ENCODE results near the gene FOXP2.
A peak's percentile ranks its signal among the peaks of the same experiment; 100 is the strongest.
"Not testable (repeated sequence)": the region's sequence is repeated elsewhere in the genome, so short reads cannot be mapped to it uniquely, and the experiment has no call there.

The FOXP2 gene

DNA sequence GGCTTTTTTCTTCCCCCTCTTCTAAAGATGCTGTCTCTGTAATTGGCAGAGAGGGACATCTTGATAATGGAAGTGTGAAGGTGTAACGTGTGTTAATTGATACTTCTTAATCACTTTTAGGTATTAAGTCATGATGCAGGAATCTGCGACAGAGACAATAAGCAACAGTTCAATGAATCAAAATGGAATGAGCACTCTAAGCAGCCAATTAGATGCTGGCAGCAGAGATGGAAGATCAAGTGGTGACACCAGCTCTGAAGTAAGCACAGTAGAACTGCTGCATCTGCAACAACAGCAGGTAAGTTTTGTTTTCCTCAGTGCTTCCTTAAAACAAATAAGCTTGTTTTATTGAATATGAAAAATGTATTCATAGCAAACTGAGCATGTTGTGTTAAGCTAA lies 11.8 kb downstream of the FOXP2 start:
- TF ChIP-seq, protein P1, sequence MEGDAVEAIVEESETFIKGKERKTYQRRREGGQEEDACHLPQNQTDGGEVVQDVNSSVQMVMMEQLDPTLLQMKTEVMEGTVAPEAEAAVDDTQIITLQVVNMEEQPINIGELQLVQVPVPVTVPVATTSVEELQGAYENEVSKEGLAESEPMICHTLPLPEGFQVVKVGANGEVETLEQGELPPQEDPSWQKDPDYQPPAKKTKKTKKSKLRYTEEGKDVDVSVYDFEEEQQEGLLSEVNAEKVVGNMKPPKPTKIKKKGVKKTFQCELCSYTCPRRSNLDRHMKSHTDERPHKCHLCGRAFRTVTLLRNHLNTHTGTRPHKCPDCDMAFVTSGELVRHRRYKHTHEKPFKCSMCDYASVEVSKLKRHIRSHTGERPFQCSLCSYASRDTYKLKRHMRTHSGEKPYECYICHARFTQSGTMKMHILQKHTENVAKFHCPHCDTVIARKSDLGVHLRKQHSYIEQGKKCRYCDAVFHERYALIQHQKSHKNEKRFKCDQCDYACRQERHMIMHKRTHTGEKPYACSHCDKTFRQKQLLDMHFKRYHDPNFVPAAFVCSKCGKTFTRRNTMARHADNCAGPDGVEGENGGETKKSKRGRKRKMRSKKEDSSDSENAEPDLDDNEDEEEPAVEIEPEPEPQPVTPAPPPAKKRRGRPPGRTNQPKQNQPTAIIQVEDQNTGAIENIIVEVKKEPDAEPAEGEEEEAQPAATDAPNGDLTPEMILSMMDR (IDR thresholded peaks at IDR 0.05; ENCODE audit: low read depth, low read length), result no peak
- no peak for DNase-seq (ENCODE audit: extremely low read depth, low read depth)

DNA sequence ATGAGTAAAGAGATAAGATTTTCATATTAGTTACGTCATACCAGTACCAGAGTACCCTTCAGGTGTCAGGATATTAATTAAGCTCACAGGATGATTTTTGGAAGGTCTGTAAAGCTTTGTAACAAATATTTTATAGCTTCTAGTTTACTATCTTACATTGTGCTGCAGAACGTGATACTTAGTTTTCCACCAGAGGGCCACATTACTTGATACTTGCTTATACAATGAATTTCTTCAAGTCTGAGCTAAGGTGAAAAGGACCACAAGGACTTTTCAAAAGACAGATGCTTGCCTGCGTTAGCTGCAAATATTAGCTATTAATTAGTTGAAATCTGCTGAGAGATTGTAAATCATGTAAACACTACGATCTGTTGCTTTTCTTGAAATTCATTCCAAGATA lies 12.2 kb downstream of the FOXP2 start:
- no peak for DNase-seq (ENCODE audit: extremely low read depth, low read depth)

DNA sequence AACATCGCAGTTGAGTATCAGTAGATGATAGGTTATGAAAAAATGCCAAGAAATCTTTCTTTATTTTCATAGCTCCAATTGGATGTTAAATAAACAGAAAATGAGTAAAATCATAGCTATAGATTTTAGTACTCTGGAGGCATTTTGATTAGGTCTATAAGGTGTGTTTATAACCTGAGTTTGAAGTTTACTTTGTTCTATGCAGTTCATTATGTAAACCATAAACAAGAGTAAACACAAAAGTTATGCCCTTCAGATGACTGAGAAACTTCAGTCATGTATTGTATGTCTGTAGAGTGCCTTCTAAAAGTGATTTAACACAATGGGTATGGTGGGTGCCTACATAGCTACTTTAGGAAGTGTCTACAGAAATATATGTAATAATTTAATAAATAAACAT lies 13.6 kb downstream of the FOXP2 start:
- DNase-seq (ENCODE audit: extremely low read depth, low read depth), result no peak
- TF ChIP-seq, protein P1 (IDR thresholded peaks at IDR 0.05; ENCODE audit: low read depth, low read length), result no peak

More for the DNA sequence above, 12.2 kb downstream of the FOXP2 start:
- TF ChIP-seq, protein P1 (IDR thresholded peaks at IDR 0.05; ENCODE audit: low read depth, low read length), result peak; percentile 46

DNA sequence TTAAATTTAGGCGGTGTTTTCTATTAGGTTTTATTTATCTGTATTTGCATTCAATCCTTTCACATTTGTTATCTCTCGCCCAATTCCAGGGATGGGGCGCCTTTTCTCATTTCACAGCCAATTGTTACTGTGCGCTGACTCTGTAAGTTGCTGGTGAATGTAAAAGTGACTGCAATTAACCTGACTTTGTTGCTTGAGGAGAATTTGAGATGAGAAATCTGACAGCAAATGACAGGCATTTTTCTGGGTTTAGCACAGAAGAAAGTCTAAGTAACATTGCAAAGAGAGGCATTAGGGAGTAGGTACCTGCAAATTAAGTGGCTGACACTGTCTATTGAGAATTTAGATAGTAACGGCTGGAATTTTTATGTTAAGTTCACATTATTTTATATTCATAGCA lies 16.6 kb downstream of the FOXP2 start:
- TF ChIP-seq, protein P1 (IDR thresholded peaks at IDR 0.05; ENCODE audit: low read depth, low read length), result no peak
- DNase-seq (ENCODE audit: extremely low read depth, low read depth), result no peak

DNA sequence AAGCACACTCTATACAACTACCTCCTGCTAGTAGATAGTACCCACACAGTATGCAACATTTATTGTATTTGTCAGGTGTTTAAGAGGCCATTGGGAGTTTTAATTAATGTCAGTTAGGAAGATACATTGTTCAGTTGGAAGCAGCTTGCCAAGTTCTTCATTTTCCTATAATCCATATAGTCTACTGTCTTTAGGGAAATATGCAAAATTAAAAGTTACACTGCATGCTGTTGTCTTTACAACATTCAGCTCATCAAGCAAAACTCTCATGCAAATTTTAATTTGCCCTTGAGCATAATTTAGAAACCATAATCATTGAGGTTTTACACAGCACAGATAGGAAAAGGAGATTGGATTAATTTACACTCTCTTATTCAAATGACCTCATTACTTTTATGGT lies 17.4 kb downstream of the FOXP2 start:
- TF ChIP-seq, protein P1 (IDR thresholded peaks at IDR 0.05; ENCODE audit: low read depth, low read length), result no peak
- DNase-seq (ENCODE audit: extremely low read depth, low read depth), result no peak

DNA sequence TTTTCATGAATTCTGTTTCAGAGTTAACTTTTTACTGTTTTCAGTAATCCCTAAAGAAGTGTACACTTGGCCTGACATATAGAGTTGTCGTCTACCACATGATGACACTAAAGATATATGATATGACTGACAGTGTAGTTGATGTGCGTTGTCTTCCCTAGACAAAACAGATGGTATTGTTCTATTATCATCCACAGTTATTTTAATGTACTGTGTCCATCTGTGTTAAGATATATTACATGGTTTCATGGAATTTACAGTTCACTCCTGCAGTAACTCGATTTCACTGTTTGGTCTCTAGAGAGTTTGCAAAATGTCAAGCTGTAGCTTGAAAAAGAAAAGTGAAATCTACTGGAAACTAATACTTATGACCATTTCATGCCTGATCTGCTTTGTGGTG lies 18.1 kb downstream of the FOXP2 start:
- TF ChIP-seq, protein P1 (IDR thresholded peaks at IDR 0.05; ENCODE audit: low read depth, low read length), result no peak
- no peak for DNase-seq (ENCODE audit: extremely low read depth, low read depth)

DNA sequence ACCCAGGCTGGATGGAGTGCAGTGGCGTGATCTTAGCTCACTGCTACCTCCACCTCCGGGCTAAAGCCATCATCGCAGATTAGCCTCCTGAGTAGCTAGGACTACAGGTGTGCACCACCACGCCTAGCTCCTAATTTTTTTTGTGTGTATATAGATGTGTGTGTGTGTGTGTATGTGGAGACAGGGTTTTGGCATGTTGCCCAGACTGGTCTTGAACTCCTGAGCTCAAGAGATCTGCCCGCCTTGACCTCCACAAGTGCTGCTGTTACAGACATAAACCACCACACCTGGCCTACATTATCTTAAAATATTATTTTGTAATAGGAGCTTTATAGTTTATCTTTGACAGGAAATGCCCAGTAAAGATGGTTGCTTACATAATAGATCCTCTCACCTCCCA lies 25.0 kb downstream of the FOXP2 start:
- DNase-seq (ENCODE audit: extremely low read depth, low read depth), result no peak
- TF ChIP-seq, protein P1 (IDR thresholded peaks at IDR 0.05; ENCODE audit: low read depth, low read length), result no peak

DNA sequence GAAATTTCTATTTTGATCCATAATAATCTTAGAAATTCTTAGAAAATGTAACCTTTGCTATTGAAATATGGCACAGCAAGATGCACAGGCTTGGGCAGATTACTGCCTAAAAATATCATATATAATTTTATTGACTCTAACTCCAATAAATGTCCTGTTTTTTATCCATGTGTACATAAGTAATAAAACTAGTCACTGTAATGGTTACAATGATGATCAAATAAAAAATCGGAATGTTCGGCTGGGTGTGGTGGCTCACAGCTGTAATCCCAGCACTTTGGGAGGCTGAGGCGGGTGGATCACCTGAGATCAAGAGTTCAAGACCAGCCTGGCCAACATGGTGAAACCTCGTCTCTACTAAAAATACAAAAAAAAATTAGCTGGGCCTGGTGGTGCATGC lies 26.3 kb downstream of the FOXP2 start:
- not testable (repeated sequence) for DNase-seq (ENCODE audit: extremely low read depth, low read depth)
